GM12873 (cell line): ENCODE data around the gene TCERG1L.

Experiments used
- TF ChIP-seq, protein P1 (sequence below): IDR thresholded peaks from 2 replicates; pipeline ENCODE4 v1.5.1; 2012; ENCODE audit warnings: low read depth, mild to moderate bottlenecking, moderate library complexity, low read length, control low read depth; ENCODE audit not compliant: insufficient read depth; ENCODE audit errors: missing control alignments

TCERG1L gene

DNA sequence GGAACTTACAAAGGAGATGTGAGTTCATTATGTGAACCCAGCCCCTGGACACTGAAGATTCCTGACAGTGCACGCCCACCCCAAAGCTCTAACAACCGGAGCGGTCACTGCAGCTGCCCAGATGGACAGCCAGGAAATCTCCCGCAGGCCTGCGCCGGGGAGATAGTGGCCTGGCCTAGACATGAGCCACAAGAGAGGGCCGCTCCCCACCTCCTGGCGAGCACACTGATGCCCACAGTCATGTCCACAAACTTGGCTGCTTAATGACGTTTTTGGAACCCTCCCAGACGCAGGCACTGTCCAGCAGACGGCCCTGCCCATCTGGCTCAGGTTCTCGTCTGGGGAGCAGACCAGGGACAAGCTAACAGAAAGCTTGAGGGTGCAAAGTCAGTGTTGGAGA, 34.2 kb downstream of the TCERG1L start:
- TF ChIP-seq, protein P1, sequence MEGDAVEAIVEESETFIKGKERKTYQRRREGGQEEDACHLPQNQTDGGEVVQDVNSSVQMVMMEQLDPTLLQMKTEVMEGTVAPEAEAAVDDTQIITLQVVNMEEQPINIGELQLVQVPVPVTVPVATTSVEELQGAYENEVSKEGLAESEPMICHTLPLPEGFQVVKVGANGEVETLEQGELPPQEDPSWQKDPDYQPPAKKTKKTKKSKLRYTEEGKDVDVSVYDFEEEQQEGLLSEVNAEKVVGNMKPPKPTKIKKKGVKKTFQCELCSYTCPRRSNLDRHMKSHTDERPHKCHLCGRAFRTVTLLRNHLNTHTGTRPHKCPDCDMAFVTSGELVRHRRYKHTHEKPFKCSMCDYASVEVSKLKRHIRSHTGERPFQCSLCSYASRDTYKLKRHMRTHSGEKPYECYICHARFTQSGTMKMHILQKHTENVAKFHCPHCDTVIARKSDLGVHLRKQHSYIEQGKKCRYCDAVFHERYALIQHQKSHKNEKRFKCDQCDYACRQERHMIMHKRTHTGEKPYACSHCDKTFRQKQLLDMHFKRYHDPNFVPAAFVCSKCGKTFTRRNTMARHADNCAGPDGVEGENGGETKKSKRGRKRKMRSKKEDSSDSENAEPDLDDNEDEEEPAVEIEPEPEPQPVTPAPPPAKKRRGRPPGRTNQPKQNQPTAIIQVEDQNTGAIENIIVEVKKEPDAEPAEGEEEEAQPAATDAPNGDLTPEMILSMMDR: no peak

DNA sequence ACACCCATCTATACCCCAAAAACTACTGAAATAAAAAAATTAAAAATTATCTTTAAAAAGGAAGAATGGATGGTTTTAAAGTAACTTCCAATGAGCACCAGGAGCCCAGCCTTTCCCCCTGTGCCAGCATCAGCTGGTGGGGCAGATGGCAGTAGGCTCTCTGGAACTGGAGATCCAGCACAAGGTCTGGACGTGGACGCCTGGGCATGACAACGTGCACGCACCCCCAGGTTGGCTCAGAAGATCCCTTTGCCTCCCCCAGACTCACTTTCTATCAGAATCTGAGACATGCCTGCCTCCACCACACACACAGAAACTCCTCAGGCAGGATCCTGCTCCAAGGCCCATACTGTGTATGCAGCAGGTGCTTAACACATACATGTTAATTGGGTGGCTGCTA, 35.8 kb downstream of the TCERG1L start:
- TF ChIP-seq, protein P1: no peak

DNA sequence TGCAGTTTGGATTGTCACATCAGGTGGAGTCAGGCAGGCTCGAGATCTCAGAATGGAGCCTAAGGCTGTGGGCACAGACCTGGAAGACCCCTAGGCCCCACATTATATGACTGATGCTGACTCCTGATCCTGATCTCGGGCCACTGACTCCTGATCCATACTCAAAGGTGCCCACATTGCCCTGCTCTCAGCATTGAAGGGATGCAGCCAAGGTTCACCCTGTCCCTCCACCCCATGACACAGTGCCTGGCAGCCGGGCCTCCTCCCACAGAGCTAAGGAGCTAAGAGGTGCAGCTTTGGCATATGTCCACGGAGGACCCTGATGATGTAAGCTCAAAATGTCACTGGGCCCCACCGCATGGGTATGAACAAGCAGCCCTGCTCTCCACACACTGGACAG, 36.6 kb downstream of the TCERG1L start:
- TF ChIP-seq, protein P1: no peak

DNA sequence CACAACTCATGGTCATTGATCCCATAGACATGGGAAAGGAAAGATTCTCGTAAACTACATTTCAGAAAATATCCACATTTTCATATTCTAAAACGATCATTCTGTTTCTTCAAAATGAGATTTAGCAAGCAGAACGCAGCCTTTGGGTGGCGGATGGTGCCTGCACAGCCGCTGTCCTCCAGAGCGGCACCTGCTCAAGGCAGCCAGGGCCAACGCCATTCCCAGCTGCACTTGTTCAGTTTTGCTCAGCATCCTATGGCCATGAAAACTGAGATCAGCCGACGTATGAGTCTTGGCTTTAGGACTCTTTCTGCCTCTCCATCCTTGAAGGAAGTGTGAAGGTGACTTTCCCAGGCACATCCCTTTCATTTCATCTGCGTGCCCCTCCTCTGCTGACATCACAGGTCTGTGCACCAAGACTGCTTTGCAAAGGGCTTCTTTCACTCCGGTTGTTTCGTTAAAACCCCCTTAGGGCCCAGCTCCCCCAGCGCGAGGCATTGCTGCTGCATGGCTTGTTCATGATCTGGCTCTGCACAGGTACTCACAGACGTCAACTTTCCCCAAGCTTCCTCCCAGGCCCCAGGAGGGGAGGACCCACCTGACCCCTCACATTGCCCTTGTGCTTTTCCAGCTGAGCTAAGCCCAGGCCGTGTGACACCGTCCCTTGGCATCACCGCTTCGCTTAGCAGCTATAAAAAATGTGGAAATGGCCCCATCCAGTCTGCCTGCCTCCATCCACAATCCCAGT, 37.2 kb downstream of the TCERG1L start:
- TF ChIP-seq, protein P1: no peak

DNA sequence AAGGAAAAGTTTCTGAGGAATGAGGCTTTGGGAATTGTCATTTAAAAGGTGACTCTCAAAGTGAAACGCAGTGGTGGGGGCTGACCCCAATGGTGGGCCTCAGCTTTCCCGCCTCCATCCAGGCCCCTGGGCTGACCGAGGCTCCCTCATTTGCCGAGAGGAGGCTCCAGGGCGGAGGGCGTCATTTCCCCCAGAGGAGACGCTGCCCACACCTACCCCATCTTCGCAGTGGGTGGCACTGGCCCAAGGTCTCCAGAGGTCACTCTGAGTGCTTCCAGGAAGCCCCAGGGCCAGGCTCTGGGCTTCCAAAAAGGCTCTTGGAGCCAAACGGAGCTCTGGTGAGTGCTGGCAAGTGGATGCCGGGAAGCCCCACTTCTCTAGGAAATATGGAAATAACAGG, 38.0 kb downstream of the TCERG1L start:
- TF ChIP-seq, protein P1: no peak

DNA sequence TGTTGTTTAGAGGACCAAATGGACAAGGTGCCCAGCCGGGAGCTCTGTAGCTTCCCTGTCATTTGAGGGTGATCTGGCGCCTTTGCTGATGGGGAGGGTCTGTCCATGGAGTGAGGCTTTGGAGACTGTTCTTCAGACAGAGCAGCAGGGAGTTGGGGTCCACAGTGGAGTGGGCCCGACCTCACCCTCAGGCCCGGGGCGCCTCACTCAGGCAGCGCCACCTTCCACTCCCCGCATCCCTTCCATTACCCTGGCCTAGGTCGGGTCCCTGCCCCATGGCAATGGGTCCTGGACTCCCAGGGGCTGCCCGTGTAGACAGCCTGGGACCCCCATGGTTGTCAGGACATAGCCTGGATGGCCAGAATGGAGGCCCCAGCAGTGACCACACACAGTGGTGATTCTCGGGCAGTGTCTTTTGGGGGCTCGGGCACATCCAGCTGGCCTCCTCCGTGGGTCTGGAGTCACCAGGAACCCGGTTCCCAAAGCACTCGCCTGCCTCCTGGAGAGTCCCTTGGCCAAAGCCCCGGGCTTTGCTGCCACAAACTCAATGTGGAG, 38.5 kb downstream of the TCERG1L start:
- TF ChIP-seq, protein P1: no peak

DNA sequence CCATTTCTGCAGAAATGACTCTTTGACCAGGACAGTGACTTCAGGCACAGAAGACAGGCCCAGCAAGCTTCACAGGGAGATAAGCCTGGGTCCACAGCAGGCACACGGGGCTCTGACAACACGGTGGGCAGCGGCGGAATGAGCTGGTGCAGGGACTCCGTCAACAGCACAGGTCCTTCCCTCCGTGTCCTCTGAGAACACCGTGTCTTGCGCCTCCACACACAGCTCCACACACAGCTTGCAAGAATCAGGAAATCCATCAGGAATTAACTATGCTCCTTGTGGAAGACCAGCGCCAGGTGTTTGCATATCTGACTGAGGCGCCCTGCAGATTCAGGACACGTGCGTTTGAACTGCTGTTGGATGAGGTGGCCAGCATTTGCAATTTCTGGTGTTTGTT, 39.6 kb downstream of the TCERG1L start:
- TF ChIP-seq, protein P1: no peak
